ENCODE results near the gene PIP5K1B.

PIP5K1B gene

GRCh38 chr9:68707801-68708488 is 2.9 kb downstream of the PIP5K1B start:
- no peak for DNase-seq (ENCODE audit: low read depth, low spot score)

GRCh38 chr9:68708513-68708912 is 3.5 kb downstream of the PIP5K1B start:
- no peak for DNase-seq (ENCODE audit: low read depth, low spot score)

DNA sequence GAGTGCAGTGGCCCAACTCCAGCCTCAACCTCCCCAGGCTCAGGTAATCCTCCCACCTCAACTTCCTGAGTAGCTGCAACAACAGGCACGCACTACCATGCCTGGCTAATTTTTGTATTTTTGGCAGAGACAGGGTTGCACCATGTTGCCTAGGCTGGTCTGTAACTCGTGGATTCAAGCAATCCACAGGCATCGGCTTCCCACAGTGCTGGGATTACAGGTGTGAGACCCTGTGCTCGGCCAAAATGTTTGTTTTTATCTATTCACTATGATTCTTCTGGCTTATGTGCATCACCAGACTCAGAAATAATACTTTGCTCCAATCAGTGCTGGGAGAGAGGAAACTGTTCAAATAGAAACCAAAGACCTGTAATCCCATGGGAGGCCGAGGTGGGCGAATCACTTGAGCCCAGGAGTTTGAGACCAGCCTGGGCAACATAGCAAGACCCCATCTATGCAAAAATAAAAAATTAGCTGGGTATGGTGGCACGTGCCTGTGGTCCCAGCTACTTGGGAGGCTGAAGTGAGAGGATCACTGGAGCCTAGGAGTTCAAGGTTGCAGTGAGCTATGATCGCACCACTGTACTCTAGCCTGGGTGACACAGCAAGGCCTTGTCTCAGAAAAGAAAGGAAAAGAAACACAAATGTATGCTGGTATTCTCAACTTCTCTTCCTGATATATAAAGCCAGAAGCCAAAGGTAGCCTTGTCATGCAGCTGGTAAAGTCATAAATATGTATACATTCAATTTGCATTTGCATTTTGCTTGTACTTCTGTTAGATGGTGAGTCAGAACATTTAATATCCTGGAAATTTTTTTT is 4.5 kb downstream of the PIP5K1B start:
- DNase-seq (ENCODE audit: low read depth, low spot score): no peak

GRCh38 chr9:68710111-68710471 is 5.1 kb downstream of the PIP5K1B start:
- DNase-seq (ENCODE audit: low read depth, low spot score): no peak

DNA sequence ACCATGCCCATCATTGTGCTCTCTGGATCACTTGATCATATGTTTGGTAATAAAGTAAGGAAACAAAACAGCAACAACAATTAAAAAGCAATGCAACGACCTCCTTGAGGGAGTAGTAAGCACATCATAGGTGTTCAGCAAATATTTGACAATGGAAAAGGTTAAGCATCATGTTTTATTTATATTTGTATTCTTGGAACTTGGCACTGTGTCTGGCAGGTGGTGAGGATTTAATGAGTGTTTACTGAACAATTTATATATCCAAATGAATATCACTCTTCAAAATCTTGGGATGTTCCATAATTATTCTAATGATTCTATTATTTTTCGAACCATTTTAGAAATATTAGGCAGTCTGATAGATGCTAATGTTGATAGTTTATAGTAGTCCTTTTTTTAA is 6.2 kb downstream of the PIP5K1B start:
- DNase-seq (ENCODE audit: low read depth, low spot score): no peak

DNA sequence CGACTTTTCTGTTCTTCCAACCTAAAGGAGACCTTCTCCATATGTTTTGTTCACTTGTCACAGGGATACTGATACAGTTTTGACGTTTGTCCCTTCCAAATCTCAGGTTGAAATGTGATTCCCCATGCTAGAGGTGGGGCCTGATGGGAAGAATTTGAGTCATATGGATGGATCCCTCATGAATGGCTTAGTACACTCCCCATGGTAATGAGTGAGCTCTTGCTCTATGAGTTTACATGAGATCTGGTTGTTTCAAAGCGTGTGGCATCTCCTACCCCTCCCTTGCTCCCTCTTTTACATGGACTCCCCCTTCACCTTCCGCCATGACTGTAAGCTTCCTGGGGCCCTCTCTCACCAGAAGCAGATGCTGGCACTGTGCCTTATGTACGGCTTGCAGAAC is 6.9 kb downstream of the PIP5K1B start:
- DNase-seq (ENCODE audit: low read depth, low spot score): no peak

DNA sequence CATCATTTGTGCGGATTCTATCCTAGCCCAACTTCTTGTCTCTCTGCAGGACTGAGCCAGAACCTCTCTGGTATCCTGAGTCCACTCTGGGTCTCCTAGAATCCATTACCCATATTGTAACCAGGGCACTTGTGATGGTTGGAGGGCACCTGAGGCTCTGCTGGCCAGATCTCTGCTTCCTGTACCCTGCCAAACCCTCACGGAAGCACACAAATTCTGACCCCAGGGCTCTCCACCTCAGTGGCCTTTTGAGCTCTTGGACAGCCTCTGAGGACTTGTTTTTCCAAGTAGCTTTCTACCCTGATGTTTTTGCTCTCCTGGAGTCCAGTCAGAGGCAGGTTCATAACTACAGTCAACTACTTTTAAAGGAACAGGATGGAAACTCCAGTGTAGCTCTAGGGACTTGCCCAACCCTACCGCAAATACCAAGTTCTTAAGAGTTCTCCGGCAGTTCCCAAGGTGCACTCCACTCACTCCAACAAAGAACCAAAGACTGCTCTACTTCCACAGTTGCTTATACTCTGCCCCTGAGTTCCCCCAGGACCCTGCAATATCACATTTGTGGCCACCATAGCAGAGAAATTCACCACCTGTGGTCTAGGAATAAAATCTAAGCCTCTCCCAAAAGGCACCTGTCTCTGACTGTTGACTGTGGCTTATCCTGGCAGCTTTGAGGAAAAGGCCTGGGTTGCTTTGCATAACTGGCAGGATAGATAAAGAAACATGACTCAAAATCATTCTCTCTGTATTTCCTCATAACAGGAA is 9.6 kb downstream of the PIP5K1B start:
- no peak for DNase-seq (ENCODE audit: low read depth, low spot score)

DNA sequence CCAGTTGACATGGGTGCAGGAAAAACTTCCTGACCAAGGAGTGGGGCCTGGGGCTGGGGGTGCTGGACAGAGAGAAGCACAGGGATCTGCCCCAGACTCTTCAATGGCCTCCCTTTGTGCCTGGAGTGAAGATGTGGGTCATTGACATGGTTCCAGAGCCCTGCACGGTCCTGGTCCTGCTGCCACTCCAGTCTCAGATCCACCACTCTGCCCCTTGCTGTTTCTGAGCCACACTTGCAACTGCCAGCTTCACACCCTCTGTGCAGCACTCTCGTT is 10.1 kb downstream of the PIP5K1B start:
- no peak for DNase-seq (ENCODE audit: low read depth, low spot score)

GRCh38 chr9:68717552-68718443 is 12.8 kb downstream of the PIP5K1B start:
- DNase-seq (ENCODE audit: low read depth, low spot score): no peak

DNA sequence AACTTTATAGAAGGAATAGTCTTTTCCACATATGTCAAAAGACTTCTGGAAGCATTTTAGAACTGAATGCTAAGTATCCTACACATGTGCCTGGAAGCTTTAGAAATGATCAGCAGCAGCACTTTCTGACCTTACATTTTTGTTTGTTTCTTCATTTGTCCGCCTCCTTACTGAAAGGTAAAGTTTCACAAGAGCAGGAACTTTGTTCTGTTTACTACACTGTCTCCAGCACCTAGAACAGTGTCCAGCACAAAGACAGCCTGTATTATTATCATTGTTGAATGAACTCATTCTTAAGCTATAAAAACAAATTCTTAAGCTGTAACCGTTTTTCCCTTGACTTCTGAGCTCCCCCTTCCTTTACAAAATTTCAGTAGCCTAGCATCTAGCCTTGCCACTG is 14.8 kb downstream of the PIP5K1B start:
- DNase-seq (ENCODE audit: low read depth, low spot score): no peak

DNA sequence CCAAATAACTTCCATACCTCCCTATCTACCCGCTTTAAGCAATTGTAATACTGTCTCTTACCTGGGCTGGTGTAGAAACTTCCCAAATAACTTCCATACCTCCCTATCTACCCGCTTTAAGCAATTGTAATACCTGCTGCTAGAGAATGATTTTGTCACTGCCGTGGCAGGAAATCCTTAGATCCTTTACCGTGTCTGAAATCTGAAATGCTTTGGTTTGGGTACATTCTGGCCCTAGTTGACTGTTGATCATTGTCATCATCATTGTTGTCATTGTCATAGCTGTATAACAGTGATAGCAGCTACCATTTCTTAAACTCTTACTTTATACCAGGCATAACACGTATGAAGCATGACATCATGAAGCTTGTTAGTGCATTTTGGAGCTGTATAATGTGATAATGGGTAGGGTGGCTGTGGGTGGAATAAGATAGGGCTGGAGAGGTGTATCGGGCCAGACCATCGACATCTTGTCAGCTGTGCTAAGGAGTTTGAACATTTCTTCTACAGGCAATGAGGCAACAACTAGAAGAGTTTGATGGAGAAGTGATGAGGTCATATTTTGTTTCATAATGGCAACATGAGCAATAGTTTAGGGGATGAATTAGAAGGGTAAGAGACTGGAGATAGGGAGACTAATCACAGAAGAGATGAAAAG is 15.7 kb downstream of the PIP5K1B start:
- no peak for DNase-seq (ENCODE audit: low read depth, low spot score)

DNA sequence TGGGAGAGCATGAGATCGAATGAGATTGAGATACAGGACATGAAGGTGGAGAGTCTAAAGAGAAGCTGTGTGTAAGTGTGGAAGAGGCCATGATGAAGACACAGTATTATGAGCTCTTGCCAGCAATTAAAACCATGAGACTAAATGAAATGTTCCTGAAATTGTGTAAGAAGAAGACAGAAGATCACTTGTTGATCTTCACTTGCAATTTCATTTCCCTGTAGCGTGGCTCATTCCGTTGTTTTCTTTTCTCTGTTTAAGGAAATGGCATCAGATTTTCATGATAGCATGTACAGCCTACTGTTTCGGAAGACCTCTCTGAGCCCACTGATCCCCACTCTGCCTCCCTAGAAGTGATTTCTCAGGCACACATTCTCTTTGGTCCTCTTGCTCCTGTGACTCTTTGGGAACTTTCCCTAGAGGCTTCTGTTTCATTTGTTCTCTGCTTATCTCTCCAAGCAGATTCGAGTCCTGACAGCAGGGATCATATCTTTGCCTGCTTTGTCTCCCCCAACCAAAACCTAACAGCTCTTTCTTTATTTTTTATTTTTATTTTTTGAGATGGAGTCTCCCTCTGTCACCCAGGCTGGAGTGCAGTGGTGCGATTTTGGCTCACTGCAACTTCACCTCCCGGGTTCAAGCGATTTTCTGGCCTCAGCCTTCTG is 16.8 kb downstream of the PIP5K1B start:
- no peak for DNase-seq (ENCODE audit: low read depth, low spot score)

DNA sequence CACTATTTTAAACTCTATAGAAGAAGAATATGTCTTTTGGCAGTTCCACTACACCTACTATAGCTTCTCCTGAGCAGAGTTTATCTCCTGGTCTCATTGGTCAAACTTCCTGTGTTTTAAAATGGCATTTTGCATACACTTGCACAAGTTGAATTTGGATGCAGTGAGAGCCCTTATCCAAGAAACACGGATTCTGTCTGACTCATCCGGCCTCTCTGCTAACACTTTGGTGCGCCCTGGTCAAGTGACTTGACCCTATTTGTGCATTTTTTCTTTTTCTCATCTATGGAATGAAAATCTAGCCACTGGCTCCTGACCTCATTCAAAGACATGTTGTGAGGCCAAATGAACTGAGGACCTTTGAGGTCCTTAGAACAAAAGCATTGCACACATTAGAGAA is 20.0 kb downstream of the PIP5K1B start:
- no peak for DNase-seq (ENCODE audit: low read depth, low spot score)

GRCh38 chr9:68726489-68726888 is 21.4 kb downstream of the PIP5K1B start:
- DNase-seq (ENCODE audit: low read depth, low spot score): no peak

GRCh38 chr9:68727636-68728035 is 22.6 kb downstream of the PIP5K1B start:
- DNase-seq (ENCODE audit: low read depth, low spot score): no peak

- no peak for DNase-seq (ENCODE audit: low read depth, low spot score)
These were observed 23.7 kb downstream of the PIP5K1B start for GRCh38 chr9:68728731-68729130.

GRCh38 chr9:68730570-68731235 is 25.7 kb downstream of the PIP5K1B start:
- DNase-seq (ENCODE audit: low read depth, low spot score): no peak

GRCh38 chr9:68731857-68732256 is 26.8 kb downstream of the PIP5K1B start:
- no peak for DNase-seq (ENCODE audit: low read depth, low spot score)

DNA sequence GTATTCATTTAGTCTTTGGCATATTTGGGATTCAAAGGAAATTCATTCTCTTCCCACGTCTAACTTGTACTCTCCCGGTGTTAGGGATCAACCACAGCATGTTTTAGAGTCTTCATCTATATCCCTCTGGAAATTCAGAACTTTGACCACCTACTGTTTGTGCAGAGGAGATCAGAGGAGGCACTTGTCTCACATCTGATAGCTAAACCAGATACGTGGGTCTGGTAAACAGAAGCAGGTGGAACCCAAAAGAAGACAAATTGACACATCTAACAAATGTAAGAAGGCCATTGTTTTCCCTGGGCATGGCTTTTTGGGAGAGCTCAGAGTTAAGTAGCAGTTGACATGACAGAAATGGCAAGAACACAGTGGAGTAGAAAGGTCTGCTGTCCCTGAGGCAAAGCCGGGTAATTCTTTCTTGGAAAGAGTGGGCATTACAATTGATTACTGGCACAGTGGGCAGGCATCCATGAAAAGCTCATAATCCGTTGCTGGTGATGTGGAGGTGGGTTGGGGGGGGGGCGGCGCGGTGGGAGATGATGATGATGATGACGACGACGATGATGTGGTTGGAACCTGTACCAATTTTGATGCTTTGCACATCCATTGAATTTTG is 27.5 kb downstream of the PIP5K1B start:
- no peak for DNase-seq (ENCODE audit: low read depth, low spot score)

GRCh38 chr9:68733021-68733405 is 28.0 kb downstream of the PIP5K1B start:
- DNase-seq (ENCODE audit: low read depth, low spot score): no peak
